IPS-15b (cell line): ENCODE data around the gene SYAP1.

ENCODE experiments used
- H3K27me3 ChIP-seq: one replicate; pipeline ENCODE4 v1.6.1; 2013; ENCODE audit warnings: low read length; ENCODE audit not compliant: control insufficient read depth, insufficient read depth
- H3K36me3 ChIP-seq: one replicate; pipeline ENCODE4 v1.6.1; 2013; ENCODE audit warnings: low read length; ENCODE audit not compliant: control insufficient read depth, insufficient read depth
- H3K4me1 ChIP-seq: one replicate; pipeline ENCODE4 v1.6.1; 2013; ENCODE audit warnings: mild to moderate bottlenecking, low read length; ENCODE audit not compliant: control insufficient read depth, insufficient read depth
- H3K4me3 ChIP-seq: one replicate; pipeline ENCODE4 v1.5.1; 2013; ENCODE audit warnings: low read depth, low read length
- H3K9ac ChIP-seq: one replicate; pipeline ENCODE4 v1.6.1; 2013; ENCODE audit warnings: low read depth, mild to moderate bottlenecking, low read length
- H3K9me3 ChIP-seq: one replicate; pipeline ENCODE4 v1.6.1; 2013; ENCODE audit warnings: mild to moderate bottlenecking, low read length; ENCODE audit not compliant: control insufficient read depth, insufficient read depth

SYAP1 gene

GRCh38 chrX:16719334-16720084 is at the start of gene SYAP1:
Gene SYAP1, plus strand, starts transcription at chrX:16719612. Its CDS starts 113 bp downstream, at chrX:16719725.
- peaks cover 6% of the 10 kb centered on the region for H3K4me1 ChIP-seq
- no peaks in the 10 kb centered on the region for H3K27me3 ChIP-seq
- peak within 1 kb of the TSS; percentile 98 for H3K9ac ChIP-seq
- H3K9me3 ChIP-seq, result no peaks in the 10 kb centered on the region
- H3K36me3 ChIP-seq, result peaks cover 8% of the 10 kb centered on the region
- peak within 1 kb of the TSS; percentile 93 for H3K4me3 ChIP-seq

DNA sequence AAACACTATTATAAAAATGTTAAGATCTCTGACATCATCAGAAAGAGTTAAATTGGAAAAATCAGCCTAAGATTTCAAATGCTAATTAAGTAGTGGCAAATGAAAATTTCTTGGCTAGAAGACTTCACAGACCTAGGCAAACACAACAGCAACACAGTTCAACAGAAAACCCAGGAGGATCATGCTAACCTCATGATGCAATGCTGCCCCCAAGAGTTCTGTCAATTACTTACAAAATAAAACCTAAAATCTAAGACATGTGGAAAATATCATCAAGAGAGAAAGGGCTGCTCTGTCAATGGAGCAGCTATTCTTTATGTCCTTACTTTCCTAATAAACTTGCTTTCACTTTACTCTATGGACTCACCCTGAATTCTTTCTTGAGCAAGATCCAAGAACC is 48.4 kb upstream of the SYAP1 start:
- H3K4me1 ChIP-seq, result no peaks in the 10 kb centered on the region
- peaks cover 18% of the 10 kb centered on the region for H3K36me3 ChIP-seq
- H3K27me3 ChIP-seq, result no peaks in the 10 kb centered on the region

DNA sequence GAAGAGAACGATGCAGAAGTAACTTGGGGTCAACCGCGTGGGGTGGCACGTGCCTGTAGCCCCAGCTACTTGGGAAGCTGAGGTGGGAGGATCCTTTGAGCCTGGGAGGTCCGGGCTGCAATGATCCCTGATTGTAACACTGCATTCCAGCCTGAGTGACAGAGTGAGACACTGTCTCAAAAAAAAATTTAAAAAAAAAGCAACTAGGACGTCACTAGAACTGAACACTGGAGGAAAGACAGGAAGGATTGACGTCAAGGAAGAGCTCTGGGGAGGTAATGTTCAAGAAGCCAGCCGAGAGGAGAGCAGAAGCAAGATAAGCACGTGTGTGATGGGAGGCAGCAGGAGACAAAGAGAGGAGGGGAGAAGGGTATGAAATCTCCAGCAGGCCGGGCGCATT is 40.7 kb upstream of the SYAP1 start:
- H3K9me3 ChIP-seq, result no peaks in the 10 kb centered on the region
- H3K4me3 ChIP-seq, result no peak overlapping the region
- H3K4me1 ChIP-seq, result no peaks in the 10 kb centered on the region
- H3K9ac ChIP-seq, result no peak overlapping the region
- H3K36me3 ChIP-seq, result peaks cover 32% of the 10 kb centered on the region
- no peaks in the 10 kb centered on the region for H3K27me3 ChIP-seq

More for the DNA sequence above, 48.4 kb upstream of the SYAP1 start:
- H3K9me3 ChIP-seq, result no peaks in the 10 kb centered on the region
- no peak overlapping the region for H3K4me3 ChIP-seq
- H3K9ac ChIP-seq, result no peak overlapping the region

DNA sequence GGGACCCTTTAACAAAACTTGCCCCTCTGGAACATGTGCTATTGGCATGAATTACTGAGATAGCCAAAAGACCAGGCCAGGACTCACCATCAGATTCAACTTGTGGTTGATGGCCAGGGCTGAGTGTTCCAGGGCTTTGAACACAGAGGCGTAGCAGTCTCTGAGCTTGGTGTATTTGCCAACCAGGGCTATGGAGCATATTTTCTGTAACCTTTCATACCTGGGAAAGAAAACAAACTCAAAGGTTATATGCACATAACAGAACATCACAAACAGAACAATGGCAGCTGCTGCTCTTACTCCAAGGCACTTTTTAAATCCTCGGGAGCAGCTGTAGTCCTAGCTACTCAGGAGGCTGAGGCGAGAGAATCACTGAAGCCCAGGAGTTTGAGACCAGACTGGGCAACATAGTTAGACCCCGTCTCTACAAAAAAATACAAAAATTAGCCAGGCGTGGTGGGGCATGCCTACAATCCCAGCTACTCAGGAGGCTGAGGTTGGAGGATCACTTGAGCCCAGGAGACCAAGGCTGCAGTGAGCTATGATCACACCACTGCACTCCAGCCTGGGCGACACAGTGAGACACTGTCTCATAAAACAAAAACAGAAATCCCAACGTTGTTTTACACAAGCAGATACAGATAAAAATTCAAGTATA is 36.3 kb upstream of the SYAP1 start:
- Histone ChIP-seq H3K4me1 (no peaks in the 10 kb centered on the region), H3K27me3 (no peaks in the 10 kb centered on the region), H3K36me3 (peaks cover 39% of the 10 kb centered on the region), H3K9me3 (no peaks in the 10 kb centered on the region), H3K4me3 (no peak overlapping the region), H3K9ac (no peak overlapping the region)

DNA sequence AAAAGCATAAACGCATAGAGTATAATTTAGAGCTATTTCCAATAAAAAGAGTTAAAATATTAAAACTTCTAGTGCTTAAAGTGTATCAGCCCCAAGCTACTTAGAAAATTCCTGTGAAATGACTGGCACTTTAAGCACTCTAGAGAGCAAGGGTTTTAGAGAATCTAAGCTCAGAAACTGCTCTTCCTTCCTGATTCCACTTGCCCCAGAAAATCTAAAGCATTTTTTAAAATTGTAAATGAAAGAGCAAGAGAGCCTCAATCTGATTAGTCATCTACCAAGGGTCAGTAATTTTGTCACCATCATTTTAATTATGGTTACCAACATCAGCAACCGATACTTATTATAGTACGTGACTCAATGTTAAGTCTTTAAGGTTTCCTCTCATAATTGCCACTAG is 31.9 kb upstream of the SYAP1 start:
- no peaks in the 10 kb centered on the region for H3K4me1 ChIP-seq
- no peaks in the 10 kb centered on the region for H3K9me3 ChIP-seq
- H3K9ac ChIP-seq, result no peak overlapping the region
- no peaks in the 10 kb centered on the region for H3K27me3 ChIP-seq
- H3K36me3 ChIP-seq, result peaks cover 31% of the 10 kb centered on the region
- H3K4me3 ChIP-seq, result no peak overlapping the region

DNA sequence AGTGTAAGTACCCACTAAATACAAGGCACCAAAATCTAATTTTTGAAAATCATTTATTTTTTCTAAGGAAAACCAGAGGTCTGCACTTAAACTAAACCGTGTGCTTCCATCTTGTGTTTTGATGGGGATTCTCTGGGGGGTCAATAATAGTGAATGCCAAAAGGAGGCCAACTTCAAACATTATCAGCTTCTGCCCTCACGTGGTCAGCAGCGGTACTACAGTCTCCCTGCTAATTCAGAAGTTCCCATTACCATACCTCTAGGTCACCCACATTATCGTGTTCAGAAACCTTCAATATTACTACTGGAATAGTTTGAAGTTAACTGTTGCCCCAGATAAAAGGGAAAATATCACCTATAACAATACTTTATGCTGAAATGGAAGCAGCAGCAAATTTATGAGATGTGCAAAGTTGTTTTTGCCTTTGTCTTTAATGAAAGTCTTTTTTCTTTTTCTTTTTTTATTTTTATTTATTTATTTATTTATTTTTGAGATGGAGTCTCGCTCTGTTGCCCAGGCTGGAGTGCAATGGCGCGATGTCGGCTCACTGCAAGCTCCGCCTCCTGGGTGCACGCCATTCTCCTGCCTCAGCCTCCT is 24.2 kb upstream of the SYAP1 start:
- Histone ChIP-seq H3K36me3 (peaks cover 36% of the 10 kb centered on the region), H3K4me3 (no peak overlapping the region), H3K9ac (no peak overlapping the region), H3K9me3 (no peaks in the 10 kb centered on the region), H3K4me1 (no peaks in the 10 kb centered on the region), H3K27me3 (no peaks in the 10 kb centered on the region)

DNA sequence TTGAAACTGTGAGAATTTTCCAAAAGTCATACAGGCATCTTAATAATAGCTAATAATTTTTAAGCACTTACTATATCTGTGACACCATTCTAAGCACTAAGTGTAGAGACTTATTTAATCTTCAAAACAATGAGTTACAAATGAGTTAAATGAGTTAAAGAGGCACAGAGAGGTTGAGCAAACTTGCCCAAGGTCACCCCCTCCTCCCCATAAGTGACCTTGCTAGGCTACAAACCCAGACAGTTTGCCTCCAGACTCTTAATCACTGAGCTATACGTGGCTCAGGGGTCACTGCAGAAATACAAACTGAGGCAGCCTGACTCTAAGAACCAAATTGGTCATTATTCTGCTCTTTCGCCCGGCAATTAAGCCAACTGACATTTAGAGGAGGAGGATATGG is 22.5 kb upstream of the SYAP1 start:
- Histone ChIP-seq H3K9ac (no peak overlapping the region), H3K9me3 (no peaks in the 10 kb centered on the region), H3K36me3 (peaks cover 28% of the 10 kb centered on the region), H3K4me3 (no peak overlapping the region), H3K27me3 (no peaks in the 10 kb centered on the region), H3K4me1 (no peaks in the 10 kb centered on the region)

DNA sequence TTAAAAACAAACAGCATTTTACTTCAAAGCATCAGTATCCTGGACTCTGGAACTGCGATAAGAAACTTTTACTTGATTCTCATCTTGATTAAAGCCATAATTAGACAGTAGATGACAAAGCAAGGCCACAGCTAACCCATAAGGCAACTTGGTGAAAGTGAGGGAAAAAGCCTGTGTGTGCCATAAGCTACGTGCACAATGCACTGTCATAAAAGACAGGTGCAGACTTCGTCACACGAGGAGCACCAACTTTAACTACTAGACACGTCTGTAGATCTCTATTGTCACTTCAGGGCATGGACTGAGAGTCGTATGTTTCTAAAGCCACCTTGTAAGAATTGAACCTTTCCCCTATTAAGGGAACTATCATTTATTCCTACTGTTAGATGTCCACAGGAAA is 20.0 kb upstream of the SYAP1 start:
- Histone ChIP-seq H3K36me3 (peaks cover 19% of the 10 kb centered on the region), H3K9me3 (no peaks in the 10 kb centered on the region), H3K27me3 (no peaks in the 10 kb centered on the region), H3K4me1 (no peaks in the 10 kb centered on the region), H3K9ac (no peak overlapping the region), H3K4me3 (no peak overlapping the region)

- Histone ChIP-seq H3K4me1 (no peaks in the 10 kb centered on the region), H3K36me3 (peaks cover 13% of the 10 kb centered on the region), H3K9me3 (no peaks in the 10 kb centered on the region), H3K4me3 (no peak overlapping the region), H3K9ac (no peak overlapping the region), H3K27me3 (no peaks in the 10 kb centered on the region)
These were observed 18.7 kb upstream of the SYAP1 start for GRCh38 chrX:16700734-16701133.

GRCh38 chrX:16702700-16703599 is 16.5 kb upstream of the SYAP1 start:
- Histone ChIP-seq H3K4me1 (no peaks in the 10 kb centered on the region), H3K27me3 (no peaks in the 10 kb centered on the region), H3K9ac (no peak overlapping the region), H3K36me3 (peaks cover 14% of the 10 kb centered on the region), H3K4me3 (no peak overlapping the region), H3K9me3 (no peaks in the 10 kb centered on the region)

- H3K4me3 ChIP-seq, result no peak overlapping the region
- H3K9ac ChIP-seq, result no peak overlapping the region
- no peaks in the 10 kb centered on the region for H3K9me3 ChIP-seq
- no peaks in the 10 kb centered on the region for H3K27me3 ChIP-seq
- H3K36me3 ChIP-seq, result peaks cover 14% of the 10 kb centered on the region
- no peaks in the 10 kb centered on the region for H3K4me1 ChIP-seq
These were observed 14.0 kb upstream of the SYAP1 start for GRCh38 chrX:16705370-16705769.
